SK-N-SH (cell line): Measurements from ENCODE around the gene SHB.

Experiments used
- CHD2 ChIP-seq: fragments of 150-350 bp; IDR thresholded peaks from 2 replicates; pipeline ENCODE4 v1.6.1; 2018; ENCODE audit warnings: low read length; ENCODE audit not compliant: partially characterized antibody
- EP300 ChIP-seq, 2 experiments: IDR thresholded peaks; 2 replicates each; pipeline versions ENCODE4 v1.4.0 to v1.6.1; 2012; ENCODE audit warnings: borderline replicate concordance in 1 of 2, low read depth in 1 of 2, low read length in 1 of 2
- GABPA ChIP-seq: IDR thresholded peaks from 2 replicates; pipeline ENCODE4 v1.4.0; 2012; ENCODE audit warnings: low read depth, mild to moderate bottlenecking
- JUND ChIP-seq: IDR thresholded peaks from 2 replicates; pipeline ENCODE4 v1.4.0; 2012
- MEF2A ChIP-seq: IDR thresholded peaks from 2 replicates; pipeline ENCODE4 v1.4.0; 2012; ENCODE audit warnings: low read depth, borderline replicate concordance
- MXI1 ChIP-seq: IDR thresholded peaks from 2 replicates; pipeline ENCODE4 v1.6.1; 2012; ENCODE audit warnings: mild to moderate bottlenecking, low read depth, low read length, improper control_type of control experiment
- POLR2AphosphoS5 ChIP-seq: IDR thresholded peaks from 2 replicates; pipeline ENCODE4 v1.6.1; 2012; ENCODE audit warnings: low read depth, low read length
- RAD21 ChIP-seq: IDR thresholded peaks from 2 replicates; pipeline ENCODE4 v1.6.1; 2012; ENCODE audit warnings: mild to moderate bottlenecking, low read length
- SIN3A ChIP-seq: IDR thresholded peaks from 2 replicates; pipeline ENCODE4 v1.6.1; 2012; ENCODE audit warnings: low read depth, mild to moderate bottlenecking, low read length, moderate library complexity, borderline replicate concordance
- TAF1 ChIP-seq: IDR thresholded peaks from 2 replicates; pipeline ENCODE4 v1.6.1; 2012; ENCODE audit warnings: low read depth, mild to moderate bottlenecking, low read length, moderate library complexity, borderline replicate concordance
- TF ChIP-seq, protein P1 (sequence below): fragments of 200-600 bp; sonication (generic); IDR thresholded peaks from 2 replicates; pipeline ENCODE4 v1.6.1; 2017; ENCODE audit warnings: antibody characterized with exemption, mild to moderate bottlenecking, moderate library complexity
- TF ChIP-seq, protein P2 (sequence below): IDR thresholded peaks from 2 replicates; pipeline ENCODE4 v1.4.0; 2012; ENCODE audit warnings: low read depth, borderline replicate concordance
- TF ChIP-seq, protein P3 (sequence below): fragments of 150-350 bp; IDR thresholded peaks from 2 replicates; pipeline ENCODE4 v1.6.1; 2017; ENCODE audit warnings: antibody characterized with exemption, low read length, low read depth, borderline replicate concordance
- TF ChIP-seq, protein P4 (sequence below): IDR thresholded peaks from 2 replicates; pipeline ENCODE4 v1.4.0; 2012; ENCODE audit warnings: low read depth, borderline replicate concordance

DNA sequence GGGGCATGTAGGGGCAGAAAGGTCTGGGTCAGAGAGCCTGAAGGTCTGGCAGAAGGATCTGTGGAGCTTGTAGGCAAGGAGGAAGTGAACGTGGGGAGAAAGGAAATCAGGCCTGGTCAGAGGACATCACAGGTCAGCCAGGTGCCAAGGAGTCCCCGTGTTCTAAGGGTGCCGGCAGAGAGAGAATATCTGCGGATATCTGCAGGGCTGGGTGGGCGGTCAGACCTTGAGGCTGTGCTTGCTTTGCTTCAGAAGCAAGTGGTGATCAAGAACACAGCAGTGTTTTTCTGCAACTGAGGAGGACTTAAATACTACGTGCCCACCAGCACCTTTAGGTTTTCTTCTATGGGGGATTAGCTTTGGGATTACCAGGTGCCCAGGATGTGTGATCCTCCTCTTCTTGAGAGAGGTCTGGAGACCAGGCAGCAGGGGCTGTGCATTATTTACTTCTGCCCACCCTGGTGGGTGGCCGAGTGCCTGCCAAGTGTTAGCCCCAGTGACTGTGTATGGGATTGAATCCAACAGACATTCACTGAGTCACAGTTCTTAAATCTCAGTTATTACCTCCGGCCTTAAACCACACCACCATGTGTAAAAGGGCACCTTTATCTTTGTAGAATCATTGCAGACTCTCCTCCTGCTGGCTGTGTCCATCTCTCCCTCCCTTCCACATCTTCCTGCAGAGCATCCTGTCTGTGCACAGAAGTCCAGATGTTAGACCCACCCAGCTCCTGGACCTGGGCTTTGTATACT lies 12.5 kb upstream of the SHB start:
- TF ChIP-seq MEF2A (no peak), POLR2AphosphoS5 (no peak), MXI1 (no peak), RAD21 (no peak), CHD2 (no peak), EP300 (IDR thresholded peaks at IDR 0.05; ENCODE audit: borderline replicate concordance in 1 of 2, low read depth in 1 of 2, low read length in 1 of 2) (no peak), SIN3A (no peak), TAF1 (no peak), JUND (no peak), GABPA (no peak)
- TF ChIP-seq, protein P1, sequence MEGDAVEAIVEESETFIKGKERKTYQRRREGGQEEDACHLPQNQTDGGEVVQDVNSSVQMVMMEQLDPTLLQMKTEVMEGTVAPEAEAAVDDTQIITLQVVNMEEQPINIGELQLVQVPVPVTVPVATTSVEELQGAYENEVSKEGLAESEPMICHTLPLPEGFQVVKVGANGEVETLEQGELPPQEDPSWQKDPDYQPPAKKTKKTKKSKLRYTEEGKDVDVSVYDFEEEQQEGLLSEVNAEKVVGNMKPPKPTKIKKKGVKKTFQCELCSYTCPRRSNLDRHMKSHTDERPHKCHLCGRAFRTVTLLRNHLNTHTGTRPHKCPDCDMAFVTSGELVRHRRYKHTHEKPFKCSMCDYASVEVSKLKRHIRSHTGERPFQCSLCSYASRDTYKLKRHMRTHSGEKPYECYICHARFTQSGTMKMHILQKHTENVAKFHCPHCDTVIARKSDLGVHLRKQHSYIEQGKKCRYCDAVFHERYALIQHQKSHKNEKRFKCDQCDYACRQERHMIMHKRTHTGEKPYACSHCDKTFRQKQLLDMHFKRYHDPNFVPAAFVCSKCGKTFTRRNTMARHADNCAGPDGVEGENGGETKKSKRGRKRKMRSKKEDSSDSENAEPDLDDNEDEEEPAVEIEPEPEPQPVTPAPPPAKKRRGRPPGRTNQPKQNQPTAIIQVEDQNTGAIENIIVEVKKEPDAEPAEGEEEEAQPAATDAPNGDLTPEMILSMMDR: no peak
- TF ChIP-seq, protein P2, sequence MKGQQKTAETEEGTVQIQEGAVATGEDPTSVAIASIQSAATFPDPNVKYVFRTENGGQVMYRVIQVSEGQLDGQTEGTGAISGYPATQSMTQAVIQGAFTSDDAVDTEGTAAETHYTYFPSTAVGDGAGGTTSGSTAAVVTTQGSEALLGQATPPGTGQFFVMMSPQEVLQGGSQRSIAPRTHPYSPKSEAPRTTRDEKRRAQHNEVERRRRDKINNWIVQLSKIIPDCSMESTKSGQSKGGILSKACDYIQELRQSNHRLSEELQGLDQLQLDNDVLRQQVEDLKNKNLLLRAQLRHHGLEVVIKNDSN: no peak
- TF ChIP-seq, protein P3, sequence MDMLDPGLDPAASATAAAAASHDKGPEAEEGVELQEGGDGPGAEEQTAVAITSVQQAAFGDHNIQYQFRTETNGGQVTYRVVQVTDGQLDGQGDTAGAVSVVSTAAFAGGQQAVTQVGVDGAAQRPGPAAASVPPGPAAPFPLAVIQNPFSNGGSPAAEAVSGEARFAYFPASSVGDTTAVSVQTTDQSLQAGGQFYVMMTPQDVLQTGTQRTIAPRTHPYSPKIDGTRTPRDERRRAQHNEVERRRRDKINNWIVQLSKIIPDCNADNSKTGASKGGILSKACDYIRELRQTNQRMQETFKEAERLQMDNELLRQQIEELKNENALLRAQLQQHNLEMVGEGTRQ: no peak
- TF ChIP-seq, protein P4, sequence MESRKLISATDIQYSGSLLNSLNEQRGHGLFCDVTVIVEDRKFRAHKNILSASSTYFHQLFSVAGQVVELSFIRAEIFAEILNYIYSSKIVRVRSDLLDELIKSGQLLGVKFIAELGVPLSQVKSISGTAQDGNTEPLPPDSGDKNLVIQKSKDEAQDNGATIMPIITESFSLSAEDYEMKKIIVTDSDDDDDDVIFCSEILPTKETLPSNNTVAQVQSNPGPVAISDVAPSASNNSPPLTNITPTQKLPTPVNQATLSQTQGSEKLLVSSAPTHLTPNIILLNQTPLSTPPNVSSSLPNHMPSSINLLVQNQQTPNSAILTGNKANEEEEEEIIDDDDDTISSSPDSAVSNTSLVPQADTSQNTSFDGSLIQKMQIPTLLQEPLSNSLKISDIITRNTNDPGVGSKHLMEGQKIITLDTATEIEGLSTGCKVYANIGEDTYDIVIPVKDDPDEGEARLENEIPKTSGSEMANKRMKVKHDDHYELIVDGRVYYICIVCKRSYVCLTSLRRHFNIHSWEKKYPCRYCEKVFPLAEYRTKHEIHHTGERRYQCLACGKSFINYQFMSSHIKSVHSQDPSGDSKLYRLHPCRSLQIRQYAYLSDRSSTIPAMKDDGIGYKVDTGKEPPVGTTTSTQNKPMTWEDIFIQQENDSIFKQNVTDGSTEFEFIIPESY: no peak
